Keratinocyte (primary cell): Measurements from ENCODE around the gene OTOG. TPM values are rescaled to one million over a fixed set of nuclear protein-coding genes. Genes with fewer than 3 reads are reported as not detected.

Source experiments
- DNase-seq: peaks from one replicate; pipeline ENCODE4 v3.0.0-alpha.2; 2011; ENCODE audit warnings: low read depth, missing footprints, low spot score
- FAIRE-seq: peaks from 2 replicates; lab custom pipeline; 2011; peaks lifted over from hg19 to GRCh38; lab: Jason Lieb, UNC
- H2AFZ ChIP-seq: 2 replicates; pipeline ENCODE4 v1.6.0; 2012; ENCODE audit warnings: low read length, control low read depth, inconsistent platforms; ENCODE audit not compliant: control insufficient read depth
- H3K27ac ChIP-seq: 2 replicates; pipeline ENCODE4 v1.5.1; 2011; ENCODE audit warnings: low read length; ENCODE audit not compliant: control insufficient read depth, insufficient read depth
- H3K27me3 ChIP-seq: 3 replicates; pipeline ENCODE4 v1.6.0; 2011; ENCODE audit warnings: low read length; ENCODE audit not compliant: control insufficient read depth, insufficient read depth; ENCODE audit errors: extremely low read depth
- H3K36me3 ChIP-seq, 2 experiments: 2 replicates in 1 of 2; 3 replicates in 1 of 2; pipeline ENCODE4 v1.5.1; 2011; ENCODE audit warnings: low read length in 2 of 2, mild to moderate bottlenecking in 1 of 2; ENCODE audit not compliant: control insufficient read depth in 2 of 2, insufficient read depth in 2 of 2; ENCODE audit errors: extremely low read depth in 1 of 2
- H3K4me1 ChIP-seq: 3 replicates; pipeline ENCODE4 v1.5.1; 2011; ENCODE audit warnings: low read length; ENCODE audit not compliant: control insufficient read depth, insufficient read depth; ENCODE audit errors: extremely low read depth
- H3K4me2 ChIP-seq: 3 replicates; pipeline ENCODE4 v1.6.0; 2011; ENCODE audit warnings: low read depth, low read length; ENCODE audit not compliant: control insufficient read depth, insufficient read depth; ENCODE audit errors: extremely low read depth
- H3K4me3 ChIP-seq, 3 experiments: fragments of 200-600 bp in 1 of 3; sonication (generic) in 1 of 3; 2 replicates in 2 of 3; 3 replicates in 1 of 3; pipeline ENCODE4 v1.5.1; 2011 to 2016; ENCODE audit warnings: low read length in 3 of 3, mild to moderate bottlenecking in 3 of 3, control low read depth in 2 of 3, inconsistent platforms in 1 of 3, low read depth in 1 of 3, mixed read lengths in 1 of 3, mixed run types in 1 of 3, moderate library complexity in 1 of 3; ENCODE audit not compliant: control insufficient read depth in 2 of 3, insufficient read depth in 2 of 3; ENCODE audit errors: extremely low read depth in 1 of 3
- H3K79me2 ChIP-seq: 2 replicates; pipeline ENCODE4 v1.6.0; 2012; ENCODE audit warnings: low read length; ENCODE audit not compliant: control insufficient read depth, insufficient read depth
- H3K9ac ChIP-seq: 3 replicates; pipeline ENCODE4 v1.6.0; 2011; ENCODE audit warnings: low read length; ENCODE audit not compliant: control insufficient read depth, insufficient read depth; ENCODE audit errors: extremely low read depth
- H3K9me1 ChIP-seq: 3 replicates; pipeline ENCODE4 v1.6.0; 2011; ENCODE audit warnings: low read length; ENCODE audit not compliant: control insufficient read depth, insufficient read depth; ENCODE audit errors: extremely low read depth
- H3K9me3 ChIP-seq: 2 replicates; pipeline ENCODE4 v1.5.1; 2012; ENCODE audit warnings: low read depth, low read length; ENCODE audit not compliant: control insufficient read depth
- H4K20me1 ChIP-seq: 3 replicates; pipeline ENCODE4 v1.6.0; 2011; ENCODE audit warnings: low read length; ENCODE audit not compliant: control insufficient read depth, insufficient read depth; ENCODE audit errors: extremely low read depth
- EZH2 ChIP-seq: IDR thresholded peaks from one replicate; pipeline ENCODE4 v1.6.1; 2012; ENCODE audit warnings: inconsistent platforms, mild to moderate bottlenecking, low read length, moderate library complexity
- dilution Hi-C: fragments of 300-500 bp; cut with MboI; formaldehyde crosslinking; loops from one replicate; pipeline ENCODE4 v1.7.0; 2020; ENCODE audit warnings: low sequenced_read_pairs; ENCODE audit not compliant: extremely low pct_ligation_motif_present
- polyA plus RNA-seq, 5 experiments: library from polyadenylated mRNA; depleted of rRNA in 3 of 5; stranded (reverse) in 3 of 5; stranded (forward) in 1 of 5; unstranded in 1 of 5; fragments of >200 nt; gene quantifications; 1 replicate in 1 of 5; 2 replicates in 3 of 5; 3 replicates in 1 of 5; pipeline versions ENCODE4 v1.2.1 to v1.2.3, GENCODE V29; 2011 to 2012; ENCODE audit warnings: missing spikeins in 2 of 5, low read depth in 1 of 5, low replicate concordance in 1 of 5
- TF ChIP-seq, protein P1 (sequence below), 3 experiments: IDR thresholded peaks in 1 of 3; conservative IDR thresholded peaks in 1 of 3; optimal IDR thresholded peaks in 1 of 3; 2 replicates in 2 of 3; 3 replicates in 1 of 3; pipeline versions ENCODE3 to v1.5.1; 2011; ENCODE audit warnings: low read length in 3 of 3, mild to moderate bottlenecking in 3 of 3, moderate library complexity in 2 of 3, control low read depth in 1 of 3, inconsistent platforms in 1 of 3; ENCODE audit not compliant: insufficient read depth in 2 of 3; ENCODE audit errors: extremely low read depth in 1 of 3

The OTOG gene
- polyA plus RNA-seq, 1 donor (not counting 4 experiments of a cell fraction or from before 2014, with no cell fraction given) = not detected

DNA sequence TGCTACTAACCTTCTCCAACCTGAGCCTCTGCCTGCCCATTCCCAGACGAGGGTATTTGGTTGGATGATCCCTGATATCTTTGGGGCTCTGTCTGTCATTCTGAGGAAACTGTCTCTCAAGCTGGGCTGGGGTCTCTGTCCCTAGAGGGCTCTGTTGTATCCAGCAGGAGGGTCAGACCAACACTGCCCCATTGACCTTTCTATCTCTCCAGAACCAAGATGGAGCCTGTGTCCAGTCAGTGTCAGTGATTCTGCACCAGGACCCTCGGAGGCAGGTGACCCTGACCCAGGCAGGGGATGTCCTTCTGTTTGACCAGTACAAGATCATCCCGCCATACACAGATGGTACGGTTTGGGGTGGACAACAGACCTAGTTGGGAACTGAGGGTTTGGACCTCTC, 21.9 kb downstream of the OTOG start:
- Histone ChIP-seq H3K4me2 (no peak overlapping the region), H3K4me1 (no peaks in the 10 kb centered on the region), H3K27me3 (peaks cover 5% of the 10 kb centered on the region), H3K36me3 (no peaks in the 10 kb centered on the region), H4K20me1 (no peaks in the 10 kb centered on the region), H3K9me3 (no peaks in the 10 kb centered on the region), H3K4me3 (no peak overlapping the region), H3K79me2 (no peaks in the 10 kb centered on the region), H2AFZ (no peak overlapping the region), H3K27ac (no peak overlapping the region), H3K9ac (no peak overlapping the region), H3K9me1 (no peaks in the 10 kb centered on the region)
- DNase-seq = no peak
- dilution Hi-C loops = no loop called here
- TF ChIP-seq, protein P1, sequence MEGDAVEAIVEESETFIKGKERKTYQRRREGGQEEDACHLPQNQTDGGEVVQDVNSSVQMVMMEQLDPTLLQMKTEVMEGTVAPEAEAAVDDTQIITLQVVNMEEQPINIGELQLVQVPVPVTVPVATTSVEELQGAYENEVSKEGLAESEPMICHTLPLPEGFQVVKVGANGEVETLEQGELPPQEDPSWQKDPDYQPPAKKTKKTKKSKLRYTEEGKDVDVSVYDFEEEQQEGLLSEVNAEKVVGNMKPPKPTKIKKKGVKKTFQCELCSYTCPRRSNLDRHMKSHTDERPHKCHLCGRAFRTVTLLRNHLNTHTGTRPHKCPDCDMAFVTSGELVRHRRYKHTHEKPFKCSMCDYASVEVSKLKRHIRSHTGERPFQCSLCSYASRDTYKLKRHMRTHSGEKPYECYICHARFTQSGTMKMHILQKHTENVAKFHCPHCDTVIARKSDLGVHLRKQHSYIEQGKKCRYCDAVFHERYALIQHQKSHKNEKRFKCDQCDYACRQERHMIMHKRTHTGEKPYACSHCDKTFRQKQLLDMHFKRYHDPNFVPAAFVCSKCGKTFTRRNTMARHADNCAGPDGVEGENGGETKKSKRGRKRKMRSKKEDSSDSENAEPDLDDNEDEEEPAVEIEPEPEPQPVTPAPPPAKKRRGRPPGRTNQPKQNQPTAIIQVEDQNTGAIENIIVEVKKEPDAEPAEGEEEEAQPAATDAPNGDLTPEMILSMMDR (optimal IDR thresholded peaks at IDR 0.05 in 1 of 3, IDR thresholded peaks at IDR 0.05 in 1 of 3, conservative IDR thresholded peaks at IDR 0.05 in 1 of 3; ENCODE audit: extremely low read depth in 1 of 3, insufficient read depth in 2 of 3, low read length in 3 of 3) = no peak
- no peak for FAIRE-seq

- H2AFZ ChIP-seq = no peak overlapping the region
- no peak overlapping the region for H3K27ac ChIP-seq
- FAIRE-seq (no peak), DNase-seq (no peak)
- H3K9me1 ChIP-seq = no peaks in the 10 kb centered on the region
- no peak overlapping the region for H3K9ac ChIP-seq
- H4K20me1 ChIP-seq = no peaks in the 10 kb centered on the region
- dilution Hi-C loops = no loop called here
- H3K36me3 ChIP-seq = no peaks in the 10 kb centered on the region
- no peak overlapping the region for H3K4me2 ChIP-seq
- TF ChIP-seq, protein P1 (optimal IDR thresholded peaks at IDR 0.05 in 1 of 3, IDR thresholded peaks at IDR 0.05 in 1 of 3, conservative IDR thresholded peaks at IDR 0.05 in 1 of 3; ENCODE audit: extremely low read depth in 1 of 3, insufficient read depth in 2 of 3, low read length in 3 of 3) = no peak
- TF ChIP-seq EZH2 = no peak
- no peak overlapping the region for H3K4me3 ChIP-seq
- H3K27me3 ChIP-seq = peaks cover 5% of the 10 kb centered on the region
- no peaks in the 10 kb centered on the region for H3K9me3 ChIP-seq
- no peaks in the 10 kb centered on the region for H3K4me1 ChIP-seq
- H3K79me2 ChIP-seq = no peaks in the 10 kb centered on the region
Measured at GRCh38 chr11:17570034-17570433, 23.0 kb downstream of the OTOG start.
